GM23248 (cell line): Measurements from ENCODE around the gene PTDSS2.

Experiments
- EZH2 ChIP-seq: fragments of 200-600 bp; sonication (generic); IDR thresholded peaks from 2 replicates; pipeline ENCODE4 v1.6.1; 2018; ENCODE audit warnings: antibody characterized with exemption, mild to moderate bottlenecking; ENCODE audit not compliant: insufficient read depth, poor library complexity, severe bottlenecking
- EZH2phosphoT487 ChIP-seq: fragments of 200-600 bp; sonication (generic); IDR thresholded peaks from 2 replicates; pipeline ENCODE4 v1.6.1; 2018; ENCODE audit warnings: antibody characterized with exemption, moderate library complexity, mild to moderate bottlenecking, low read depth; ENCODE audit not compliant: insufficient read depth

GRCh38 chr11:539971-540481 lies 89.9 kb downstream of the PTDSS2 start:
- TF ChIP-seq EZH2 = no peak
- TF ChIP-seq EZH2phosphoT487 = no peak
